Measurements from ENCODE around the gene EDC4.

The EDC4 gene

GRCh38 chr16:67923414-67924116, 50.7 kb downstream of the EDC4 start:
- TF ChIP-seq, protein P1, sequence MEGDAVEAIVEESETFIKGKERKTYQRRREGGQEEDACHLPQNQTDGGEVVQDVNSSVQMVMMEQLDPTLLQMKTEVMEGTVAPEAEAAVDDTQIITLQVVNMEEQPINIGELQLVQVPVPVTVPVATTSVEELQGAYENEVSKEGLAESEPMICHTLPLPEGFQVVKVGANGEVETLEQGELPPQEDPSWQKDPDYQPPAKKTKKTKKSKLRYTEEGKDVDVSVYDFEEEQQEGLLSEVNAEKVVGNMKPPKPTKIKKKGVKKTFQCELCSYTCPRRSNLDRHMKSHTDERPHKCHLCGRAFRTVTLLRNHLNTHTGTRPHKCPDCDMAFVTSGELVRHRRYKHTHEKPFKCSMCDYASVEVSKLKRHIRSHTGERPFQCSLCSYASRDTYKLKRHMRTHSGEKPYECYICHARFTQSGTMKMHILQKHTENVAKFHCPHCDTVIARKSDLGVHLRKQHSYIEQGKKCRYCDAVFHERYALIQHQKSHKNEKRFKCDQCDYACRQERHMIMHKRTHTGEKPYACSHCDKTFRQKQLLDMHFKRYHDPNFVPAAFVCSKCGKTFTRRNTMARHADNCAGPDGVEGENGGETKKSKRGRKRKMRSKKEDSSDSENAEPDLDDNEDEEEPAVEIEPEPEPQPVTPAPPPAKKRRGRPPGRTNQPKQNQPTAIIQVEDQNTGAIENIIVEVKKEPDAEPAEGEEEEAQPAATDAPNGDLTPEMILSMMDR (conservative IDR thresholded peaks at IDR 0.05), result no peak
- no peak for TF ChIP-seq ZFX (IDR thresholded peaks at IDR 0.05)
- H3K27ac ChIP-seq, result peak overlapping the region; percentile 83

DNA sequence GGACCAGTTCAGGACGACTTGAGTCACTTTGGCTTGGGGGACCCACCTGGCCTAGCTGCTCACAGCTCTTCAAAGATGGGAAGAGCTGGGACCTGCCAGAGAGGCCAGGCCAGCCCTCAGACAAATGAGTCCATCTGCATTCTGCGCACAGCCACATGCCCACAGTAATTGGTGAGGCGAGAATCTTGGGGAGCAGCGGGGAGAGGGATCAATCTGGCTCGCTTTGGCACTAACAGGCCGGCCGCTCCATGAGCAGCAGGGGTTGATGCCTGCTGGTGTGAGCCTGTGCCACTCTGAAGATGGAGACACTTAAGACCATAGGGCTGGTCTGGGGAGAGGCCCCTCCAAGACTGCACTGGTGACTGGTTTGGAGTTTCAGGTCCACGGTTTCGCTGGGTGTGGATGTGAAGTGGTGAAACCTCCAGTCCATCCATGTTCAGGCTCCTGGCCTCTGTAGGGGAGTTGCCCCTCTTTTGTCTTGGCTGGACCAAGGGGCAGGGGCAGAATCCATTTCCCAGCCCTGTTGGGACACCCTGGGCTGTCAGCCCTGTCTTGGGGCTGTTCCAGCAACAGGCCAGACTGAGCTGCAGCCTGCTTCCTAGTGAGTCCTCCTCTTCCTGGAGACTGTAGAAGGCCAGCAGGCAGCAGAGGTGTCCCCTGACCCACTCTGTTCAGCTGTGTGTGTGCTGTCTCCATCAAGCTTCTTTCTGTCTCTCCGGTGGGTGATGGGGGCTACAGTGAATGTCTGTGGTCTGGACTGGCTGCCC, 51.5 kb downstream of the EDC4 start:
- TF ChIP-seq, protein P1 (conservative IDR thresholded peaks at IDR 0.05), result no peak
- no peak for TF ChIP-seq ZFX (IDR thresholded peaks at IDR 0.05)
- peak overlapping the region; percentile 83 for H3K27ac ChIP-seq

DNA sequence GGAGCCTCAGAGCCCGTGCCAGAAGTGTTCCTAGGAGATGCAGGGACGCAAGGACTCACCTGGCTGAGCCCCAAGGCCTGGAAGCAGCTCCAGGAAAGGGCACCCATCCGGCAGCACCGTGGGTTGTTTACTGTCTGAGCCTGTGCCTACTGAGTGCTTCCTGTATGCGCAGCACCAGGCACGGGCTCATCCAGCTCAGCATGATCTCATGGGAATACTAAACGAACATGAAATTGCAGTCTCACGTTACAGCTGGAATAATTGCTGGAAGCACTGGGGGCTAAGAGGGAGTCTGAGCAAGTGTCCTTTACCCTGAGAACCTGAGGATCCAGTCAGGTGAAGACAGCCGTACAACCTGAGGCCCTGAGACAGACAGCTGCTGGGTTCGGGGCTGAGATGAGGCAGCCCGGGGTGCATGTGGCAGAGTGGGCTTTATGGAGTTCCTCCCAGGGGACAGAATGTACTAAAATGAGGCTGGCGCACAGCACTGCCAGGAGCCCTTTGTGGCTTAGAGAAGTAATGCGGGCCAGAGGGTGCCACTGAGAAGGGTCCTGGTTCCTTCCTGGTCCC, 53.4 kb downstream of the EDC4 start:
- TF ChIP-seq, protein P1 (conservative IDR thresholded peaks at IDR 0.05), result no peak; the same call in 1 of the 2 replicates
- TF ChIP-seq ZFX (IDR thresholded peaks at IDR 0.05), result no peak
- H3K27ac ChIP-seq, result peak overlapping the region; percentile 97

DNA sequence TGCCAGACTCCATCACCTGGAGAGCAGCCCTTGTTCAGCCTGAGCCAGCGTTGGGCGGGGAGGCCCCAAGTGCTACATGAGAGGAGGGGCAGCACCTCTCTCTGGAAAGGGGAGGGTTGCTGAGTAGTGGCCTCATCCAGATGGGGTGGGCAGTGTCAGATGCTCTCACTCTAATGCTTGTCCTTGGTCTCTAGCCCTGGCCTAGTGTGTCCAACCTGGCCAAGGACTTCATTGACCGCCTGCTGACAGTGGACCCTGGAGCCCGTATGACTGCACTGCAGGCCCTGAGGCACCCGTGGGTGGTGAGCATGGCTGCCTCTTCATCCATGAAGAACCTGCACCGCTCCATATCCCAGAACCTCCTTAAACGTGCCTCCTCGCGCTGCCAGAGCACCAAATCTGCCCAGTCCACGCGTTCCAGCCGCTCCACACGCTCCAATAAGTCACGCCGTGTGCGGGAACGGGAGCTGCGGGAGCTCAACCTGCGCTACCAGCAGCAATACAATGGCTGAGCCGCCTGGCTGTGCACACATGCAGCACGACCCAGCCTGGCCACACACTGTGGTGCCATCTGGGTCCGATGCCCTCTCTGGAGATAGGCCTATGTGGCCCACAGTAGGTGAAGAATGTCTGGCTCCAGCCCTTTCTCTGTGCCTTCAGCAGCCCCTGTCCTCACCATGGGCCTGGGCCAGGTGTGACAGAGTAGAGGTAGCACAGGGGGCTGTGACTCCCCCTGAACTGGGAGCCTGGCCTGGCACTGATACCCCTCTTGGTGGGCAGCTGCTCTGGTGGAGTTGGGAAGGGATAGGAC, 54.5 kb downstream of the EDC4 start:
- TF ChIP-seq, protein P1 (conservative IDR thresholded peaks at IDR 0.05), result no peak
- TF ChIP-seq ZFX (IDR thresholded peaks at IDR 0.05), result no peak
- peak overlapping the region; percentile 97 for H3K27ac ChIP-seq

- TF ChIP-seq, protein P1 (conservative IDR thresholded peaks at IDR 0.05), result no peak
- TF ChIP-seq ZFX (IDR thresholded peaks at IDR 0.05), result no peak
- H3K27ac ChIP-seq, result peak overlapping the region; percentile 97
Observed at GRCh38 chr16:67928147-67928546, 55.3 kb downstream of the EDC4 start.

DNA sequence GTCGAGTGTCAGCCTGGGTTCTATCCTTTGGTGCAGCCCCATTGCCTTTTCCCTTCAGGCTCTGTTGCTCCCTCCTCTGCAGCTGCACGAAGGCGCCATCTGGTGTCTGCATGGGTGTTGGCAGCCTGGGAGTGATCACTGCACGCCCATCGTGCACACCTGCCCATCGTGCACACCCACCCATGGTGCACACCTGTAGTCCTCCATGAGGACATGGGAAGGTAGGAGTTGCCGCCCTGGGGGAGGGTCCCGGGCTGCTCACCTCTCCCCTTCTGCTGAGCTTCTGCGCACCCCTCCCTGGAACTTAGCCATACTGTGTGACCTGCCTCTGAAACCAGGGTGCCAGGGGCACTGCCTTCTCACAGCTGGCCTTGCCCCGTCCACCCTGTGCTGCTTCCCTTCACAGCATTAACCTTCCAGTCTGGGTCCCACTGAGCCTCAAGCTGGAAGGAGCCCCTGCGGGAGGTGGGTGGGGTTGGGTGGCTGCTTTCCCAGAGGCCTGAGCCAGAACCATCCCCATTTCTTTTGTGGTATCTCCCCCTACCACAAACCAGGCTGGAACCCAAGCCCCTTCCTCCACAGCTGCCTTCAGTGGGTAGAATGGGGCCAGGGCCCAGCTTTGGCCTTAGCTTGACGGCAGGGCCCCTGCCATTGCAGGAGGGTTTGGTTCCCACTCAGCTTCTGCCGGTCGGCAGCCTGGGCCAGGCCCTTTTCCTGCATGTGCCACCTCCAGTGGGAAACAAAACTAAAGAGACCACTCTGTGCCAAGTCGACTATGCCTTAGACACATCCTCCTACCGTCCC, 55.9 kb downstream of the EDC4 start:
- H3K27ac ChIP-seq, result peak overlapping the region; percentile 97; the same call in 1 of the 2 replicates

More for the DNA sequence above, 55.9 kb downstream of the EDC4 start:
- TF ChIP-seq ZFX (IDR thresholded peaks at IDR 0.05), result no peak
- TF ChIP-seq, protein P1 (conservative IDR thresholded peaks at IDR 0.05), result peak; percentile 94

All from C4-2B (cell line).